ENCODE data around the gene LMX1A. TPM values are rescaled to one million over a fixed set of nuclear protein-coding genes. Genes with fewer than 3 reads are reported as not detected.

LMX1A gene
- total RNA-seq, 1 experiment from 2014 or later = not detected

GRCh38 chr1:165325460-165326203, 30.9 kb downstream of the LMX1A start:
- no peak for DNase-seq (ENCODE audit: low spot score)

- no peak for DNase-seq (ENCODE audit: low spot score)
Measured at GRCh38 chr1:165324050-165324449, 32.5 kb downstream of the LMX1A start.

- DNase-seq (ENCODE audit: low spot score) = no peak
Measured at GRCh38 chr1:165317612-165318011, 38.9 kb downstream of the LMX1A start.

GRCh38 chr1:165316153-165316772, 40.3 kb downstream of the LMX1A start:
- no peak for DNase-seq (ENCODE audit: low spot score)

- no peak for DNase-seq (ENCODE audit: low spot score)
Measured at GRCh38 chr1:165315481-165315880, 41.0 kb downstream of the LMX1A start.

GRCh38 chr1:165313903-165314302, 42.6 kb downstream of the LMX1A start:
- no peak for DNase-seq (ENCODE audit: low spot score)

- no peak for DNase-seq (ENCODE audit: low spot score)
Measured at GRCh38 chr1:165312591-165312990, 43.9 kb downstream of the LMX1A start.

- no peak for DNase-seq (ENCODE audit: low spot score)
Measured at GRCh38 chr1:165306543-165307434, 49.7 kb downstream of the LMX1A start.

- no peak for DNase-seq (ENCODE audit: low spot score)
Measured at GRCh38 chr1:165303386-165303785, 53.1 kb downstream of the LMX1A start.

GRCh38 chr1:165300400-165300903, 56.1 kb downstream of the LMX1A start:
- DNase-seq (ENCODE audit: low spot score) = no peak

GRCh38 chr1:165298203-165298820, 58.2 kb downstream of the LMX1A start:
- DNase-seq (ENCODE audit: low spot score) = no peak

GRCh38 chr1:165296205-165296604, 60.3 kb downstream of the LMX1A start:
- no peak for DNase-seq (ENCODE audit: low spot score)

- peak; percentile 9 for DNase-seq (ENCODE audit: low spot score)
Measured at GRCh38 chr1:165290148-165290547, 66.4 kb downstream of the LMX1A start.

GRCh38 chr1:165289556-165289955, 67.0 kb downstream of the LMX1A start:
- no peak for DNase-seq (ENCODE audit: low spot score)

GRCh38 chr1:165288350-165289120, 68.0 kb downstream of the LMX1A start:
- DNase-seq (ENCODE audit: low spot score) = no peak

GRCh38 chr1:165287781-165288180, 68.7 kb downstream of the LMX1A start:
- DNase-seq (ENCODE audit: low spot score) = no peak

- no peak for DNase-seq (ENCODE audit: low spot score)
Measured at GRCh38 chr1:165287329-165287728, 69.2 kb downstream of the LMX1A start.

GRCh38 chr1:165284454-165284853, 72.1 kb downstream of the LMX1A start:
- no peak for DNase-seq (ENCODE audit: low spot score)

- no peak for DNase-seq (ENCODE audit: low spot score)
Measured at GRCh38 chr1:165281207-165281901, 75.2 kb downstream of the LMX1A start.

- no peak for DNase-seq (ENCODE audit: low spot score)
Measured at GRCh38 chr1:165279882-165280281, 76.6 kb downstream of the LMX1A start.
